Psoas muscle (tissue), 8 donors: ENCODE measurements around the gene LRRC26. TPM values are rescaled to one million over a fixed set of nuclear protein-coding genes. Genes with fewer than 3 reads are reported as not detected.

Experiments
- ATAC-seq, 4 donors: fragments of 200-7000 bp; cut with Tn5 transposase; one replicate each; pipeline ENCODE4 v1.9.1; 2020; ENCODE audit warnings: moderate library complexity in 3 of 4, mild to moderate bottlenecking in 2 of 4
- DNase-seq, 2 donors: peaks; one replicate each; pipeline ENCODE4 v3.0.0-alpha.2; 2020
- H3K27ac ChIP-seq: fragments of 200-600 bp; one replicate; pipeline ENCODE4 v1.8.0; 2022
- H3K27me3 ChIP-seq, 3 donors: fragments of 200-600 bp in 1 of 3; one replicate each; pipeline versions ENCODE4 v1.6.1 to v1.8.0; 2013 to 2022; ENCODE audit warnings: low read length in 2 of 3, mild to moderate bottlenecking in 2 of 3, moderate library complexity in 1 of 3; ENCODE audit not compliant: insufficient read depth in 3 of 3
- H3K36me3 ChIP-seq, 2 donors: fragments of 200-600 bp in 1 of 2; one replicate each; pipeline versions ENCODE4 v1.6.1 to v1.8.0; 2013 to 2022; ENCODE audit warnings: low read depth in 1 of 2, mild to moderate bottlenecking in 1 of 2, moderate library complexity in 1 of 2; ENCODE audit not compliant: insufficient read depth in 1 of 2
- H3K4me1 ChIP-seq: fragments of 200-600 bp; one replicate; pipeline ENCODE4 v1.8.0; 2022
- H3K4me3 ChIP-seq: fragments of 200-600 bp; one replicate; pipeline ENCODE4 v1.8.0; 2022; ENCODE audit warnings: mild to moderate bottlenecking
- H3K9me3 ChIP-seq: fragments of 200-600 bp; one replicate; pipeline ENCODE4 v1.8.0; 2022
- CTCF ChIP-seq: fragments of 200-600 bp; IDR thresholded peaks from one replicate; pipeline ENCODE4 v1.8.0; 2022; ENCODE audit warnings: antibody characterized with exemption
- WGBS, 3 donors: extraction: QIAGEN DNeasy Blood & Tissue Kit; methylation state at CpG; one replicate each; pipeline versions ENCODE4 v1.1.6 to v1.1.7; 2013; 5-methylcytosine and 5-hydroxymethylcytosine counted together
- intact Hi-C, 2 donors: fragments of 100-400 bp; cut with DNase I; formaldehyde crosslinking; loops; one replicate each; pipeline versions ENCODE4 v1.11.0 to v1.14.2; 2022
- polyA plus RNA-seq, 3 donors: library from polyadenylated mRNA; stranded (reverse); fragments of 200-250 nt; gene quantifications; one replicate each; pipeline ENCODE4 v1.2.3, GENCODE V29; 2013
- total RNA-seq, 4 donors: library from RNA; stranded (reverse); fragmentation: NEBNext Ultra II Directional in 2 of 4; extraction: Animal tissue kit (Norgen Biotek cat#: 25700) in 2 of 4; gene quantifications; one replicate each; pipeline versions ENCODE4 v1.2.1 to v1.2.4, GENCODE V29; 2021 to 2023
- donor health status: healthy with polysubstance abuse.
- donor health status: DM: no; HTN: no; CAD: no; lungs with moderate emphysema.
- donor health status: Bipolar disorder and iron deficiency.
- donor health status: healthy.
- donor health status: DM: yes; HTN: yes; CAD: no.
- donor health status: DM: no; HTN: no; CAD: no.
- donor health status: DM: no; HTN: no; CAD: no.
- donor health status: DM: yes; HTN: yes; CAD: no.

LRRC26 gene
- total and polyA plus RNA-seq, 7 donors, result not detected

GRCh38 chr9:137216188-137216965 is 46.5 kb upstream of the LRRC26 start:
- Histone ChIP-seq H3K4me3 (no peak overlapping the region), H3K27ac (no peak overlapping the region), H3K9me3 (no peaks in the 10 kb centered on the region), H3K36me3 (peaks cover 0 to 12% of the 10 kb centered on the region in 2 donors), H3K27me3 (no peaks in the 10 kb centered on the region), H3K4me1 (no peaks in the 10 kb centered on the region)
- intact Hi-C loops, result no loop called here
- no peak for ATAC-seq
- WGBS, 3 donors, result 88 to 90% (median 90%) methylated on average over 27 to 30 of the region's 30 CpGs
- DNase-seq, result no peak
- no peak for TF ChIP-seq CTCF

- 91 to 94% (median 92%) methylated on average over 20 to 22 of the region's 22 CpGs for WGBS, 3 donors
- Histone ChIP-seq H3K4me1 (no peaks in the 10 kb centered on the region), H3K36me3 (peaks cover 0 to 12% of the 10 kb centered on the region in 2 donors), H3K9me3 (no peaks in the 10 kb centered on the region), H3K4me3 (no peak overlapping the region), H3K27ac (no peak overlapping the region), H3K27me3 (no peaks in the 10 kb centered on the region)
- intact Hi-C loops, result no loop called here
- TF ChIP-seq CTCF, result no peak
- DNase-seq, result no peak
- no peak for ATAC-seq
These were observed 45.5 kb upstream of the LRRC26 start for GRCh38 chr9:137215196-137215986.

GRCh38 chr9:137214620-137215019 is 44.8 kb upstream of the LRRC26 start:
- DNase-seq, result no peak
- intact Hi-C loops, result no loop called here
- Histone ChIP-seq H3K9me3 (no peaks in the 10 kb centered on the region), H3K36me3 (peaks cover 0 to 12% of the 10 kb centered on the region in 2 donors), H3K27me3 (no peaks in the 10 kb centered on the region), H3K4me1 (no peaks in the 10 kb centered on the region), H3K4me3 (no peak overlapping the region), H3K27ac (no peak overlapping the region)
- 91 to 93% (median 92%) methylated on average over 19 of the region's 19 CpGs for WGBS, 3 donors
- TF ChIP-seq CTCF, result no peak
- no peak for ATAC-seq

GRCh38 chr9:137213160-137214060 is 43.6 kb upstream of the LRRC26 start:
- peaks cover 0 to 12% of the 10 kb centered on the region in 2 donors for H3K36me3 ChIP-seq
- WGBS, 3 donors, result 80 to 88% (median 81%) methylated on average over 49 of the region's 49 CpGs
- H3K27me3 ChIP-seq, result no peaks in the 10 kb centered on the region
- no peak overlapping the region for H3K27ac ChIP-seq
- intact Hi-C loops, result no loop called here
- no peak for TF ChIP-seq CTCF
- no peaks in the 10 kb centered on the region for H3K9me3 ChIP-seq
- no peak for ATAC-seq
- H3K4me1 ChIP-seq, result no peaks in the 10 kb centered on the region
- H3K4me3 ChIP-seq, result no peak overlapping the region
- DNase-seq, result no peak
